ENCODE measurements around the gene FOXP1. TPM values are rescaled to one million over a fixed set of nuclear protein-coding genes. Genes with fewer than 3 reads are reported as not detected.

Gene FOXP1
- total RNA-seq, 1 donor from 2014 or later = 27.3 TPM

DNA sequence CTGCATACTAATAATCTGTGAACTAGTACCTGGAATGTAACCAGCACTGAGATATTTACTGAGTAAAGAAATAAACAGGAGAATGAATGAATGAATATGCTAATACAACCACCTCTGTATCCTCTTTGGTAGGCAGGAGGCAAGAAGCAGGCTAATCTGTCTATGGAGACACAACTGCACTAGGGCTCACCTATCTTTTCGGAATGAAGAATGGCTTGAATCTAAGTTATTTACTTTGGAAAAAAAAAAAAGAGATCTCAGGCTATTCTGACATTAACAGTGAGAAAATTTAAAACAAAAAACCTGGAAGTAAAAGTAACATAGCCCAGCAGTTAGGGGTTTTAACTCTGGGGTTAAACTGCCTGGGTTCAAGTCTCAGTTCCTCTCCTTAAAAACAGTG, 174.2 kb downstream of the FOXP1 start:
- Histone ChIP-seq H4K20me1 (ENCODE audit: low read depth) (peaks cover 23% of the 10 kb centered on the region), H2AFZ (replicated peaks) (no peak overlapping the region), H3K9ac (no peak overlapping the region), H3K9me3 (ENCODE audit: low read depth) (no peaks in the 10 kb centered on the region), H3K79me2 (ENCODE audit: low read depth) (no peaks in the 10 kb centered on the region), H3K36me3 (no peaks in the 10 kb centered on the region), H3K4me1 (peaks cover 14% of the 10 kb centered on the region), H3K4me2 (no peak overlapping the region), H3K4me3 (no peak overlapping the region), H3F3A (ENCODE audit: low read depth) (no peaks in the 10 kb centered on the region), H3K27ac (no peak overlapping the region), H3K27me3 (no peaks in the 10 kb centered on the region)
- H3K27me3 Mint-ChIP-seq (ENCODE audit: insufficient read depth, low read depth) = peaks cover 2% of the 10 kb centered on the region
- H3K9me3 Mint-ChIP-seq = no peaks in the 10 kb centered on the region
- DNase-seq (ENCODE audit: low spot score) = no peak
- TF ChIP-seq EZH2 (IDR thresholded peaks at IDR 0.05) (no peak), EZH2phosphoT487 (IDR thresholded peaks at IDR 0.05) (no peak)
- TF ChIP-seq, protein P1, sequence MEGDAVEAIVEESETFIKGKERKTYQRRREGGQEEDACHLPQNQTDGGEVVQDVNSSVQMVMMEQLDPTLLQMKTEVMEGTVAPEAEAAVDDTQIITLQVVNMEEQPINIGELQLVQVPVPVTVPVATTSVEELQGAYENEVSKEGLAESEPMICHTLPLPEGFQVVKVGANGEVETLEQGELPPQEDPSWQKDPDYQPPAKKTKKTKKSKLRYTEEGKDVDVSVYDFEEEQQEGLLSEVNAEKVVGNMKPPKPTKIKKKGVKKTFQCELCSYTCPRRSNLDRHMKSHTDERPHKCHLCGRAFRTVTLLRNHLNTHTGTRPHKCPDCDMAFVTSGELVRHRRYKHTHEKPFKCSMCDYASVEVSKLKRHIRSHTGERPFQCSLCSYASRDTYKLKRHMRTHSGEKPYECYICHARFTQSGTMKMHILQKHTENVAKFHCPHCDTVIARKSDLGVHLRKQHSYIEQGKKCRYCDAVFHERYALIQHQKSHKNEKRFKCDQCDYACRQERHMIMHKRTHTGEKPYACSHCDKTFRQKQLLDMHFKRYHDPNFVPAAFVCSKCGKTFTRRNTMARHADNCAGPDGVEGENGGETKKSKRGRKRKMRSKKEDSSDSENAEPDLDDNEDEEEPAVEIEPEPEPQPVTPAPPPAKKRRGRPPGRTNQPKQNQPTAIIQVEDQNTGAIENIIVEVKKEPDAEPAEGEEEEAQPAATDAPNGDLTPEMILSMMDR (IDR thresholded peaks at IDR 0.05) = no peak
- H3K36me3 Mint-ChIP-seq = peaks cover 2% of the 10 kb centered on the region
- peaks cover 16% of the 10 kb centered on the region for H3K4me1 Mint-ChIP-seq
- H3K27ac Mint-ChIP-seq = no peak overlapping the region
- no peak overlapping the region for H3K4me3 Mint-ChIP-seq

- H3K9me3 ChIP-seq (ENCODE audit: low read depth) = no peaks in the 10 kb centered on the region
- H3K4me3 ChIP-seq = no peak overlapping the region
- no peak for DNase-seq (ENCODE audit: low spot score)
- Mint-ChIP-seq H3K9me3 (no peaks in the 10 kb centered on the region), H3K4me1 (peaks cover 13% of the 10 kb centered on the region), H3K27me3 (ENCODE audit: insufficient read depth, low read depth) (peaks cover 2% of the 10 kb centered on the region), H3K27ac (no peak overlapping the region), H3K4me3 (no peak overlapping the region), H3K36me3 (peaks cover 2% of the 10 kb centered on the region)
- H3K4me2 ChIP-seq = no peak overlapping the region
- H4K20me1 ChIP-seq (ENCODE audit: low read depth) = peaks cover 19% of the 10 kb centered on the region
- no peaks in the 10 kb centered on the region for H3K27me3 ChIP-seq
- no peak overlapping the region for H3K9ac ChIP-seq
- peaks cover 10% of the 10 kb centered on the region for H3K4me1 ChIP-seq
- no peak overlapping the region for H2AFZ ChIP-seq (replicated peaks)
- no peak overlapping the region for H3K27ac ChIP-seq
- no peaks in the 10 kb centered on the region for H3K36me3 ChIP-seq
- H3K79me2 ChIP-seq (ENCODE audit: low read depth) = no peaks in the 10 kb centered on the region
- TF ChIP-seq EZH2 (IDR thresholded peaks at IDR 0.05) = no peak
- TF ChIP-seq, protein P1 (IDR thresholded peaks at IDR 0.05) = no peak
- TF ChIP-seq EZH2phosphoT487 (IDR thresholded peaks at IDR 0.05) = no peak
- H3F3A ChIP-seq (ENCODE audit: low read depth) = no peaks in the 10 kb centered on the region
These were observed 174.6 kb downstream of the FOXP1 start for GRCh38 chr3:71408903-71409302.

- H3K9ac ChIP-seq = no peak overlapping the region
- TF ChIP-seq EZH2phosphoT487 (IDR thresholded peaks at IDR 0.05) (no peak), EZH2 (IDR thresholded peaks at IDR 0.05) (no peak)
- TF ChIP-seq, protein P1 (IDR thresholded peaks at IDR 0.05) = no peak
- Mint-ChIP-seq H3K27ac (peak overlapping the region; percentile 50), H3K9me3 (no peaks in the 10 kb centered on the region), H3K4me3 (peak overlapping the region; percentile 3), H3K27me3 (ENCODE audit: insufficient read depth, low read depth) (peaks cover 2% of the 10 kb centered on the region), H3K36me3 (peaks cover 2% of the 10 kb centered on the region), H3K4me1 (peaks cover 13% of the 10 kb centered on the region)
- H3K27me3 ChIP-seq = no peaks in the 10 kb centered on the region
- no peaks in the 10 kb centered on the region for H3K9me3 ChIP-seq (ENCODE audit: low read depth)
- H3K27ac ChIP-seq = no peak overlapping the region
- H3K4me3 ChIP-seq = no peak overlapping the region
- peaks cover 17% of the 10 kb centered on the region for H4K20me1 ChIP-seq (ENCODE audit: low read depth)
- peak; percentile 43 for DNase-seq (ENCODE audit: low spot score)
- H3K36me3 ChIP-seq = no peaks in the 10 kb centered on the region
- no peaks in the 10 kb centered on the region for H3K79me2 ChIP-seq (ENCODE audit: low read depth)
- H3F3A ChIP-seq (ENCODE audit: low read depth) = no peaks in the 10 kb centered on the region
- no peak overlapping the region for H3K4me2 ChIP-seq
- H3K4me1 ChIP-seq = peaks cover 10% of the 10 kb centered on the region
- no peak overlapping the region for H2AFZ ChIP-seq (replicated peaks)
These were observed 175.7 kb downstream of the FOXP1 start for GRCh38 chr3:71407823-71408222.

Measured in neural progenitor cell (in vitro differentiated cells).